IMR-90 (cell line): ENCODE data around the gene GABBR1. TPM values are rescaled to one million over a fixed set of nuclear protein-coding genes. Genes with fewer than 3 reads are reported as not detected.

Experiments
- ATAC-seq: fragments of 200-7000 bp; cut with Tn5 transposase; 2 replicates; pipeline ENCODE4 v1.9.1; 2020; ENCODE audit warnings: low read depth, mild to moderate bottlenecking, moderate library complexity
- BruUV-seq: library from RNA; stranded (reverse); fragments of 400-500 nt; replicated peaks from 2 replicates; lab custom pipeline; 2021; lab: Mats Ljungman, UMichigan
- CTCF ChIA-PET: fragments of 300-600 bp; formaldehyde crosslinking; extraction: SDS; loops from one replicate; lab custom pipeline; 2021; ENCODE audit warnings: antibody characterized with exemption; lab: Yijun Ruan, JAX
- POLR2A ChIA-PET: fragments of 300-600 bp; sonication (Branson Sonifier 250); formaldehyde crosslinking; loops from one replicate; lab custom pipeline; 2022; ENCODE audit warnings: antibody characterized with exemption; ENCODE audit not compliant: unreplicated experiment; lab: Charles Lee
- DNase-seq: peaks from one replicate; pipeline ENCODE4 v3.0.0; 2013
- H2AFZ ChIP-seq: replicated peaks from 2 replicates; pipeline ENCODE3; 2013; ENCODE audit warnings: low read length, mild to moderate bottlenecking; ENCODE audit not compliant: poor library complexity
- H2AK5ac ChIP-seq: 2 replicates; pipeline ENCODE4 v1.6.1; 2013; ENCODE audit warnings: low read depth, low read length, inconsistent platforms
- H2AK9ac ChIP-seq: replicated peaks from 2 replicates; pipeline ENCODE3; 2013; ENCODE audit warnings: mild to moderate bottlenecking, low read depth, low read length, moderate library complexity; ENCODE audit not compliant: poor library complexity
- H2BK120ac ChIP-seq: 2 replicates; pipeline ENCODE4 v1.6.1; 2013; ENCODE audit warnings: low read depth, low read length, inconsistent platforms
- H2BK15ac ChIP-seq: 3 replicates; pipeline ENCODE4 v1.6.1; 2013; ENCODE audit warnings: low read depth, low read length, inconsistent platforms
- H2BK20ac ChIP-seq: 2 replicates; pipeline ENCODE4 v1.6.1; 2013; ENCODE audit warnings: low read depth, mild to moderate bottlenecking, inconsistent platforms, low read length, moderate library complexity
- H2BK5ac ChIP-seq: 2 replicates; pipeline ENCODE4 v1.6.1; 2013; ENCODE audit warnings: mild to moderate bottlenecking, low read depth, low read length, inconsistent platforms; ENCODE audit not compliant: poor library complexity, severe bottlenecking
- H3K14ac ChIP-seq: replicated peaks from 2 replicates; pipeline ENCODE4 v1.6.1; 2013; ENCODE audit warnings: low read depth, low read length, inconsistent platforms
- H3K18ac ChIP-seq: 2 replicates; pipeline ENCODE4 v1.6.1; 2013; ENCODE audit warnings: low read depth, low read length, control low read depth
- H3K23ac ChIP-seq: 2 replicates; pipeline ENCODE4 v1.6.1; 2013; ENCODE audit warnings: low read depth, low read length, inconsistent platforms
- H3K27ac ChIP-seq: 2 replicates; pipeline ENCODE4 v1.5.1; 2013; ENCODE audit warnings: mild to moderate bottlenecking, control low read depth, low read length; ENCODE audit not compliant: insufficient read depth
- H3K27me3 ChIP-seq: 2 replicates; pipeline ENCODE4 v1.6.1; 2013; ENCODE audit warnings: low read length; ENCODE audit not compliant: control insufficient read depth, insufficient read depth
- H3K36me3 ChIP-seq: 2 replicates; pipeline ENCODE4 v1.6.1; 2013; ENCODE audit warnings: low read length, mixed read lengths; ENCODE audit not compliant: control insufficient read depth, insufficient read depth
- H3K4ac ChIP-seq: 2 replicates; pipeline ENCODE4 v1.6.1; 2013; ENCODE audit warnings: low read depth, low read length, inconsistent platforms
- H3K4me1 ChIP-seq: 2 replicates; pipeline ENCODE4 v1.6.1; 2013; ENCODE audit warnings: low read length, mixed read lengths; ENCODE audit not compliant: control insufficient read depth, insufficient read depth
- H3K4me2 ChIP-seq: 2 replicates; pipeline ENCODE4 v1.6.1; 2013; ENCODE audit warnings: low read depth, mild to moderate bottlenecking, control low read depth, low read length, moderate library complexity
- H3K4me3 ChIP-seq: 2 replicates; pipeline ENCODE4 v1.5.1; 2013; ENCODE audit warnings: low read depth, mild to moderate bottlenecking, control low read depth, low read length, moderate library complexity; ENCODE audit not compliant: insufficient read depth
- H3K56ac ChIP-seq: 2 replicates; pipeline ENCODE4 v1.6.1; 2013; ENCODE audit warnings: low read length, inconsistent platforms; ENCODE audit not compliant: insufficient read depth; ENCODE audit errors: extremely low read depth
- H3K79me1 ChIP-seq, 2 experiments: 2 replicates each; pipeline ENCODE4 v1.6.1; 2013; ENCODE audit warnings: low read length in 2 of 2, inconsistent platforms in 1 of 2, low read depth in 1 of 2
- H3K9ac ChIP-seq: 2 replicates; pipeline ENCODE4 v1.6.1; 2013; ENCODE audit warnings: low read depth, low read length, control low read depth
- H3K9me1 ChIP-seq: 2 replicates; pipeline ENCODE4 v1.6.1; 2013; ENCODE audit warnings: low read length, inconsistent platforms; ENCODE audit not compliant: insufficient read depth
- H3K9me3 ChIP-seq: 2 replicates; pipeline ENCODE4 v1.6.1; 2013; ENCODE audit warnings: low read length; ENCODE audit not compliant: control insufficient read depth, insufficient read depth
- H4K20me1 ChIP-seq: 2 replicates; pipeline ENCODE4 v1.6.1; 2013; ENCODE audit warnings: low read length, inconsistent platforms; ENCODE audit not compliant: insufficient read depth
- H4K5ac ChIP-seq: 2 replicates; pipeline ENCODE4 v1.6.1; 2013; ENCODE audit warnings: mild to moderate bottlenecking, low read depth, low read length, control low read depth
- H4K8ac ChIP-seq, 2 experiments: 2 replicates each; pipeline ENCODE4 v1.6.1; 2013; ENCODE audit warnings: low read depth in 2 of 2, low read length in 2 of 2, control low read depth in 1 of 2, inconsistent platforms in 1 of 2
- H4K91ac ChIP-seq: 2 replicates; pipeline ENCODE4 v1.6.1; 2013; ENCODE audit warnings: low read depth, low read length, inconsistent platforms; ENCODE audit not compliant: insufficient read depth
- BHLHE40 ChIP-seq: fragments of 150-350 bp; IDR thresholded peaks from 2 replicates; pipeline ENCODE4 v1.6.1; 2016; ENCODE audit warnings: mild to moderate bottlenecking, low read depth, low read length
- CEBPB ChIP-seq: IDR thresholded peaks from 2 replicates; pipeline ENCODE4 v1.6.1; 2012; ENCODE audit warnings: low read depth, low read length, improper control_type of control experiment
- CHD1 ChIP-seq: IDR thresholded peaks from 2 replicates; pipeline ENCODE4 v1.6.1; 2012; ENCODE audit warnings: low read depth, low read length, improper control_type of control experiment
- CTCF ChIP-seq: conservative IDR thresholded peaks from 2 replicates; pipeline ENCODE4 v1.5.1; 2012; ENCODE audit warnings: mild to moderate bottlenecking, low read depth, low read length, improper control_type of control experiment
- FOS ChIP-seq: fragments of 150-350 bp; IDR thresholded peaks from 2 replicates; pipeline ENCODE4 v1.6.1; 2016; ENCODE audit warnings: low read depth, low read length
- MAFK ChIP-seq: IDR thresholded peaks from 2 replicates; pipeline ENCODE4 v1.6.1; 2012; ENCODE audit warnings: low read depth, low read length, improper control_type of control experiment
- MAZ ChIP-seq: IDR thresholded peaks from 2 replicates; pipeline ENCODE4 v1.6.1; 2012; ENCODE audit warnings: low read depth, mild to moderate bottlenecking, low read length, improper control_type of control experiment, moderate library complexity, borderline replicate concordance
- MXI1 ChIP-seq: IDR thresholded peaks from 2 replicates; pipeline ENCODE4 v1.6.1; 2012; ENCODE audit warnings: low read depth, mild to moderate bottlenecking, low read length, moderate library complexity, borderline replicate concordance
- NFE2L2 ChIP-seq: fragments of 150-350 bp; IDR thresholded peaks from 2 replicates; pipeline ENCODE4 v1.6.1; 2016; ENCODE audit warnings: low read depth, mild to moderate bottlenecking, low read length
- POLR2A ChIP-seq: IDR thresholded peaks from 2 replicates; pipeline ENCODE4 v1.6.1; 2012; ENCODE audit warnings: mild to moderate bottlenecking, low read depth, low read length
- RAD21 ChIP-seq: IDR thresholded peaks from 2 replicates; pipeline ENCODE4 v1.6.1; 2012; ENCODE audit warnings: low read length, improper control_type of control experiment
- RCOR1 ChIP-seq: IDR thresholded peaks from 2 replicates; pipeline ENCODE4 v1.6.1; 2012; ENCODE audit warnings: mild to moderate bottlenecking, low read length, improper control_type of control experiment; ENCODE audit not compliant: insufficient replicate concordance
- SMC3 ChIP-seq: fragments of 150-350 bp; IDR thresholded peaks from 2 replicates; pipeline ENCODE4 v1.6.1; 2016; ENCODE audit warnings: low read depth, mild to moderate bottlenecking, antibody characterized with exemption, low read length, moderate library complexity
- WGBS, 2 experiments: methylation state at CpG; one replicate each; pipeline versions ENCODE4 v1.1.5 to v1.1.7; 2013; ENCODE audit warnings: missing lambda C conversion rate in 2 of 2; ENCODE audit not compliant: insufficient read length in 1 of 2; ENCODE audit errors: extremely low coverage in 2 of 2; 5-methylcytosine and 5-hydroxymethylcytosine counted together
- dilution Hi-C: fragments of 300-500 bp; cut with HindIII; formaldehyde crosslinking; loops from one replicate; pipeline ENCODE4 v1.14.3; 2018; ENCODE audit warnings: low sequenced_read_pairs; ENCODE audit not compliant: unreplicated experiment
- in situ Hi-C: fragments of 300-500 bp; cut with MboI; formaldehyde crosslinking; loops from 3 replicates; pipeline ENCODE4 v1.14.3; 2019; ENCODE audit warnings: low sequenced_read_pairs, inconsistent platforms, mixed read lengths
- intact Hi-C: fragments of 100-400 bp; cut with micrococcal nuclease; formaldehyde crosslinking; loops from 2 replicates; pipeline ENCODE4 v1.10.0; 2022
- polyA plus RNA-seq, 3 experiments: library from polyadenylated mRNA; depleted of rRNA; stranded (reverse); fragments of >200 nt; gene quantifications; 2 replicates each; pipeline ENCODE4 v1.2.3, GENCODE V29; 2012; ENCODE audit warnings: low replicate concordance in 1 of 3
- total RNA-seq: library from RNA; depleted of rRNA; stranded (reverse); fragments of >200 nt; gene quantifications from 2 replicates; pipeline ENCODE4 v1.2.3, GENCODE V29; 2012
- TF ChIP-seq, protein P1 (sequence below): fragments of 150-350 bp; IDR thresholded peaks from 2 replicates; pipeline ENCODE4 v1.6.1; 2017; ENCODE audit warnings: mild to moderate bottlenecking, antibody characterized with exemption, low read length, low read depth

GABBR1 gene
- total and polyA plus RNA-seq, 2 of the 4 experiments (the other 2 are of a cell fraction): 5.9 to 31.5 TPM

DNA sequence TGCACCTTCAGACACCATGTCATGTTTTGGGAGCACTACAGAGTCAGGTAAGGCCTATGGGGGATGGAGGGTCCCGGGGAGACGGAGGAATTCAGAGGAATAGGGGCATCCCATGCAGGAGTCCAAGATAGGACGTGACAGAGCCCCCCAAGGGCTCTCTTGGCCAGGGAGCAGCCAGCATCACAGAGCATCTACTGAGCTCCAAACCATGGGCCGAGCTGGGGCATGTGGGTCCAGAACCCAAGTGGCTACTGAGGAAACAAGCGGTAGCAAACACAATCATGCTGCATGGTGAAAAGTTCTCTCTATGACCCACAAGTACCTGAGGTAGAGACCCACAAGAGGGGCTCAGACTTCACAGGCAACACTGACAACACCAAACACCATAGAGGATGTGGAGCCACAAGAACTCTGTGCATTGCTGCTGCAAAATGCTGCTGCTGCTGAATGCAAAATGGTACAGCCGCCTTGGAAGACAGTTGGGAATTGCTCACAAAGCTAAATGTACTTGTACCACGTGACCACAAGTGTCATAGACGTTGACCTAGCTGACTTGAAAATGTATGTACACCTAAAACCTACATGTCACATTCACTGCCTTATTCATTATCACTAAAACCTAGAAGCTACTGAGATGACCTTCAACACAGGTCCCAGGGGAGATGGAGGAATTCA, 111.8 kb downstream of the GABBR1 start:
- Histone ChIP-seq H4K20me1 (no peaks in the 10 kb centered on the region), H3K27me3 (no peaks in the 10 kb centered on the region), H3K79me1 (no peaks in the 10 kb centered on the region), H3K23ac (no peak overlapping the region), H2BK15ac (no peak overlapping the region), H4K91ac (no peak overlapping the region), H4K5ac (no peak overlapping the region), H3K4me3 (no peak overlapping the region), H2BK20ac (no peak overlapping the region), H3K4me2 (no peak overlapping the region), H3K14ac (no peak overlapping the region), H4K8ac (no peak overlapping the region), H2AK9ac (no peak overlapping the region), H3K18ac (no peak overlapping the region), H2BK120ac (no peak overlapping the region), H2AK5ac (no peak overlapping the region), H3K9me3 (peaks cover 5% of the 10 kb centered on the region; the same call in 1 of the 2 replicates), H3K27ac (no peak overlapping the region), H3K4ac (no peak overlapping the region), H3K9me1 (no peaks in the 10 kb centered on the region), H2BK5ac (no peak overlapping the region), H3K4me1 (no peaks in the 10 kb centered on the region), H2AFZ (no peak overlapping the region), H3K36me3 (no peaks in the 10 kb centered on the region), H3K56ac (no peak overlapping the region), H3K9ac (no peak overlapping the region)
- ChIA-PET POLR2A (no interaction called here), CTCF (no interaction called here)
- ATAC-seq: no peak
- BruUV-seq: no TSS peak
- WGBS, 2 experiments: 20% methylated on average over 2 of the region's 8 CpGs; no CpG with 5 or more reads in 1 of the 2 experiments
- in situ Hi-C loops: no loop called here
- intact Hi-C loops: no loop called here
- DNase-seq: no peak
- dilution Hi-C loops: no loop called here
- TF ChIP-seq MXI1: no peak
- TF ChIP-seq, protein P1, sequence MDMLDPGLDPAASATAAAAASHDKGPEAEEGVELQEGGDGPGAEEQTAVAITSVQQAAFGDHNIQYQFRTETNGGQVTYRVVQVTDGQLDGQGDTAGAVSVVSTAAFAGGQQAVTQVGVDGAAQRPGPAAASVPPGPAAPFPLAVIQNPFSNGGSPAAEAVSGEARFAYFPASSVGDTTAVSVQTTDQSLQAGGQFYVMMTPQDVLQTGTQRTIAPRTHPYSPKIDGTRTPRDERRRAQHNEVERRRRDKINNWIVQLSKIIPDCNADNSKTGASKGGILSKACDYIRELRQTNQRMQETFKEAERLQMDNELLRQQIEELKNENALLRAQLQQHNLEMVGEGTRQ: no peak
- TF ChIP-seq CTCF: no peak
- no peak for TF ChIP-seq MAZ
- no peak for TF ChIP-seq RCOR1
- no peak for TF ChIP-seq RAD21
- no peak for TF ChIP-seq FOS
- no peak for TF ChIP-seq MAFK
- TF ChIP-seq SMC3: no peak
- TF ChIP-seq NFE2L2: no peak
- TF ChIP-seq CHD1: no peak
- TF ChIP-seq BHLHE40: no peak
- no peak for TF ChIP-seq POLR2A
- TF ChIP-seq CEBPB: no peak
